Lower leg skin (tissue), 4 donors: ENCODE measurements around the gene CFD. TPM values are rescaled to one million over a fixed set of nuclear protein-coding genes. Genes with fewer than 3 reads are reported as not detected.

Experiments used
- DNase-seq, 2 donors: peaks; one replicate each; pipeline ENCODE4 v3.0.0-alpha.2; 2019; ENCODE audit warnings: low spot score in 2 of 2
- H3K4me3 ChIP-seq: fragments of 200-600 bp; sonication (generic); 2 replicates; pipeline ENCODE4 v1.5.1; 2017; ENCODE audit warnings: mild to moderate bottlenecking, low read depth; ENCODE audit not compliant: poor library complexity, severe bottlenecking
- POLR2A ChIP-seq, 2 donors: fragments of 450-650 bp; IDR thresholded peaks; one replicate each; pipeline ENCODE4 v1.6.1; 2016 to 2017; ENCODE audit warnings: antibody characterized with exemption in 2 of 2, mild to moderate bottlenecking in 1 of 2, moderate library complexity in 1 of 2
- WGBS, 2 donors: methylation state at CpG; one replicate each; pipeline ENCODE4 v1.1.5; 2018; 5-methylcytosine and 5-hydroxymethylcytosine counted together
- intact Hi-C: fragments of 100-400 bp; cut with DNase I; formaldehyde crosslinking; loops from one replicate; pipeline ENCODE4 v1.15.0; 2023; ENCODE audit warnings: low total_unique reads
- total RNA-seq, 4 donors: library from RNA; depleted of rRNA; stranded (reverse); fragments of >200 nt; gene quantifications; one replicate each; pipeline ENCODE4 v1.1.0, GENCODE V29; 2016
- TF ChIP-seq, protein P1 (sequence below), 3 donors: fragments of 450-650 bp; IDR thresholded peaks; one replicate each; pipeline ENCODE4 v1.5.1; 2016; ENCODE audit warnings: antibody characterized with exemption in 3 of 3, mild to moderate bottlenecking in 3 of 3, moderate library complexity in 2 of 3

Gene CFD
- total RNA-seq, 4 donors from 2014 or later, result 263 to 871 (median 364) TPM

DNA sequence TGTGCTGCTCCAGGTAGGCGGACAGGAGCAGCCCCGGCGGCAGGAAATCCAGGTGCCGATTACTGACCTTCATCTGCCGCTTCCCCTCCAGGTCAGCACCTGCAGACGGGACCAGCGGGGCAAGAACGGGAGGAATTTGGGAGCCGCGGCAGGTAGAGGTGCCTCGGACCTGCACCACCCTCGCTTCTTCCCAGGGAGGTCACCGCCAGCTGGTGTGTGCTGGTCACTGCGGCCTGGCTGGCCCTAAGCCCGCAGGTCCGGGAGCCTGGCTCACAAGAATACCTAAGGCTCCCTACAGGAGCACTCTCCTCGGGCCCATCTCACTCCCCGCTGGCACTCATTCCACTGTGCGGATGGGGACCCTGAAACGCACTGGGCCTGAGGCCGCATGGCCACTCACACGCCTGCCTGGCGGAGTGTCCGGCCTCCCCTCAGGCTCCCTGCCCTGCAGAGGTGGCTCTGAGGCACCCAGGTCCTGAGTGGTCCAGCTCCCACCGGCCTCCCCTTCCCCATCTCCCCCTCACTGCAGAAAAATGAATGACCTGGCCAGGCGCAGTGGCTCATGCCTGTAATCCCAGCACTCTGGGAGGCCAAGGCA is 38.1 kb downstream of the CFD start:
- no peak for DNase-seq
- TF ChIP-seq, protein P1, sequence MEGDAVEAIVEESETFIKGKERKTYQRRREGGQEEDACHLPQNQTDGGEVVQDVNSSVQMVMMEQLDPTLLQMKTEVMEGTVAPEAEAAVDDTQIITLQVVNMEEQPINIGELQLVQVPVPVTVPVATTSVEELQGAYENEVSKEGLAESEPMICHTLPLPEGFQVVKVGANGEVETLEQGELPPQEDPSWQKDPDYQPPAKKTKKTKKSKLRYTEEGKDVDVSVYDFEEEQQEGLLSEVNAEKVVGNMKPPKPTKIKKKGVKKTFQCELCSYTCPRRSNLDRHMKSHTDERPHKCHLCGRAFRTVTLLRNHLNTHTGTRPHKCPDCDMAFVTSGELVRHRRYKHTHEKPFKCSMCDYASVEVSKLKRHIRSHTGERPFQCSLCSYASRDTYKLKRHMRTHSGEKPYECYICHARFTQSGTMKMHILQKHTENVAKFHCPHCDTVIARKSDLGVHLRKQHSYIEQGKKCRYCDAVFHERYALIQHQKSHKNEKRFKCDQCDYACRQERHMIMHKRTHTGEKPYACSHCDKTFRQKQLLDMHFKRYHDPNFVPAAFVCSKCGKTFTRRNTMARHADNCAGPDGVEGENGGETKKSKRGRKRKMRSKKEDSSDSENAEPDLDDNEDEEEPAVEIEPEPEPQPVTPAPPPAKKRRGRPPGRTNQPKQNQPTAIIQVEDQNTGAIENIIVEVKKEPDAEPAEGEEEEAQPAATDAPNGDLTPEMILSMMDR (IDR thresholded peaks at IDR 0.05), result no peak
- no peak for TF ChIP-seq POLR2A (IDR thresholded peaks at IDR 0.05)
- intact Hi-C loops, result no loop called here
- H3K4me3 ChIP-seq, result no peak overlapping the region
- WGBS, 2 donors, result 90 to 93% methylated on average over 21 of the region's 26 CpGs

GRCh38 chr19:898663-899062 is 39.2 kb downstream of the CFD start:
- no peak for DNase-seq
- intact Hi-C loops, result no loop called here
- TF ChIP-seq POLR2A (IDR thresholded peaks at IDR 0.05), result no peak
- TF ChIP-seq, protein P1 (IDR thresholded peaks at IDR 0.05), result no peak
- H3K4me3 ChIP-seq, result no peak overlapping the region
- WGBS, 2 donors, result 78 to 80% methylated on average over 20 of the region's 20 CpGs

DNA sequence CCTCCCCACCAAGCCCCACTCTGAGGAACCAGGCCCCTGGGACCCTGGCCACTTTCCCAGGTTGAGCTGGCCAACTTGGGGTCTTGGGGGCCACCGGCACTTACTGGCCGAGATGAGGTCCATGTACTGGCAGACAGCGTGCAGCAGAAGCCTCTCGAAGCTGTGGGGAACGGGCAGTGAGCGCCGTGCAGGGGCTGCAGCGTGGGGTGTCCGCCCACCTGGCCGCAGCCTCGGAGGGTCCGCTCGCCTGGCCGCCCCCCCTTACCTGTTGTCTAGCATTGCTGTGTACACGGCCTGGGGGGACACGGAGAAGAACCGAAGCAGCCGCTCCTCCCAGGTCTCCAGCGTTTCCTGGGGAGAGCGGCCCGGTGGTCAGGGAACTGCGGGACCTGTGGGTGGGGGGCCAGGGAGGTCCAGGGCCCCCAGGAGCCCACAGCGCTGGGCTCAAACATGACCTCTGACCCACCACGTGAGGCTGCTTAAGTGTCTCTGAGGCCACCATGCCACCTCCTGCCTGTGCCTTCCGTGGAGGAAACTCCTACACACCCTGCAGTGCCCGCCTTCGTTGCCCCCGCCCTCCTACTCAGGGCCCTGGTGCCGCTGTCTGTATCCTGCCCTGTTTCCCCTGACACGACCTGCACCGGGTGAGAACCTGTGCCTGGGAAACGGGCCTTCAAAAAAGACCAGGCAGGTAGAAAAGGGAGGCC is 40.0 kb downstream of the CFD start:
- TF ChIP-seq POLR2A (IDR thresholded peaks at IDR 0.05), result no peak
- TF ChIP-seq, protein P1 (IDR thresholded peaks at IDR 0.05), result no peak
- H3K4me3 ChIP-seq, result no peak overlapping the region
- DNase-seq, result no peak
- intact Hi-C loops, result no loop called here
- 92 to 95% methylated on average over 26 to 32 of the region's 32 CpGs for WGBS, 2 donors

DNA sequence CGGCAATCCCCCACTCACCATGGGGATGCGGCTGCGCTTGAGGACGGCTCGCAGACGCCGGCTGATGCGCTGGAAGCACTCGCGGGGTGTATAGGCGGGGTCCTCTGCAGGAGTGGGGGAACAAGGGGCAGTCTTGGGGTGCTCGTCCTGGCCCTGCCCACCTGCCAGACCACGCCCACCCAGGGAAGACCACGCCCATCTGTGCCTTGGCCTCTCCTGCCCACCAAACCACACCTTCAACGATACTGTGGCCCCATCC is 40.5 kb downstream of the CFD start:
- no peak overlapping the region for H3K4me3 ChIP-seq
- WGBS, 2 donors, result 86 to 92% methylated on average over 15 of the region's 15 CpGs
- TF ChIP-seq POLR2A (IDR thresholded peaks at IDR 0.05), result no peak
- TF ChIP-seq, protein P1 (IDR thresholded peaks at IDR 0.05), result no peak
- intact Hi-C loops, result no loop called here
- no peak for DNase-seq

- 73 to 81% methylated on average over 20 to 23 of the region's 30 CpGs for WGBS, 2 donors
- H3K4me3 ChIP-seq, result no peak overlapping the region
- intact Hi-C loops, result no loop called here
- no peak for DNase-seq
- TF ChIP-seq, protein P1 (IDR thresholded peaks at IDR 0.05), result no peak
- TF ChIP-seq POLR2A (IDR thresholded peaks at IDR 0.05), result no peak
Observed at GRCh38 chr19:900302-901111, 41.0 kb downstream of the CFD start.
